ENCODE measurements around the gene PTPRB.

PTPRB gene

GRCh38 chr12:70571705-70572268, 65.4 kb downstream of the PTPRB start:
- TF ChIP-seq FOXP2 (optimal IDR thresholded peaks at IDR 0.05; ENCODE audit: borderline replicate concordance, extremely low read depth, extremely low read length, insufficient read depth) (no peak), POLR2AphosphoS5 (IDR thresholded peaks at IDR 0.05; ENCODE audit: low read depth, low read length) (no peak), TAF1 (IDR thresholded peaks at IDR 0.05; ENCODE audit: borderline replicate concordance, insufficient read depth, low read length) (no peak), REST (IDR thresholded peaks at IDR 0.05; ENCODE audit: insufficient read depth in 1 of 2, low read depth in 2 of 2, low read length in 2 of 2) (no peak), SIN3A (IDR thresholded peaks at IDR 0.05; ENCODE audit: borderline replicate concordance, insufficient read depth, low read length) (no peak)

- TF ChIP-seq POLR2AphosphoS5 (IDR thresholded peaks at IDR 0.05; ENCODE audit: low read depth, low read length) (no peak), TAF1 (IDR thresholded peaks at IDR 0.05; ENCODE audit: borderline replicate concordance, insufficient read depth, low read length) (no peak), FOXP2 (optimal IDR thresholded peaks at IDR 0.05; ENCODE audit: borderline replicate concordance, extremely low read depth, extremely low read length, insufficient read depth) (no peak), SIN3A (IDR thresholded peaks at IDR 0.05; ENCODE audit: borderline replicate concordance, insufficient read depth, low read length) (no peak), REST (IDR thresholded peaks at IDR 0.05; ENCODE audit: insufficient read depth in 1 of 2, low read depth in 2 of 2, low read length in 2 of 2) (no peak)
These were observed 66.2 kb downstream of the PTPRB start for GRCh38 chr12:70571029-70571428.

- TF ChIP-seq REST (IDR thresholded peaks at IDR 0.05; ENCODE audit: insufficient read depth in 1 of 2, low read depth in 2 of 2, low read length in 2 of 2), result no peak
- TF ChIP-seq FOXP2 (optimal IDR thresholded peaks at IDR 0.05; ENCODE audit: borderline replicate concordance, extremely low read depth, extremely low read length, insufficient read depth), result no peak
- TF ChIP-seq SIN3A (IDR thresholded peaks at IDR 0.05; ENCODE audit: borderline replicate concordance, insufficient read depth, low read length), result no peak
- no peak for TF ChIP-seq TAF1 (IDR thresholded peaks at IDR 0.05; ENCODE audit: borderline replicate concordance, insufficient read depth, low read length)
- TF ChIP-seq POLR2AphosphoS5 (IDR thresholded peaks at IDR 0.05; ENCODE audit: low read depth, low read length), result no peak
These were observed 75.7 kb downstream of the PTPRB start for GRCh38 chr12:70561550-70561949.

GRCh38 chr12:70560671-70561070, 76.6 kb downstream of the PTPRB start:
- TF ChIP-seq POLR2AphosphoS5 (IDR thresholded peaks at IDR 0.05; ENCODE audit: low read depth, low read length) (no peak), TAF1 (IDR thresholded peaks at IDR 0.05; ENCODE audit: borderline replicate concordance, insufficient read depth, low read length) (no peak), REST (IDR thresholded peaks at IDR 0.05; ENCODE audit: insufficient read depth in 1 of 2, low read depth in 2 of 2, low read length in 2 of 2) (no peak), FOXP2 (optimal IDR thresholded peaks at IDR 0.05; ENCODE audit: borderline replicate concordance, extremely low read depth, extremely low read length, insufficient read depth) (no peak), SIN3A (IDR thresholded peaks at IDR 0.05; ENCODE audit: borderline replicate concordance, insufficient read depth, low read length) (no peak)

Data from PFSK-1 (cell line).